Measurements from ENCODE around the gene KDM2A. TPM values are rescaled to one million over a fixed set of nuclear protein-coding genes. Genes with fewer than 3 reads are reported as not detected.
"Not testable (repeated sequence)": the region's sequence is repeated elsewhere in the genome, so short reads cannot be mapped to it uniquely, and the experiment has no call there.

The KDM2A gene
- total RNA-seq, 1 experiment from 2014 or later = 50.4 TPM

DNA sequence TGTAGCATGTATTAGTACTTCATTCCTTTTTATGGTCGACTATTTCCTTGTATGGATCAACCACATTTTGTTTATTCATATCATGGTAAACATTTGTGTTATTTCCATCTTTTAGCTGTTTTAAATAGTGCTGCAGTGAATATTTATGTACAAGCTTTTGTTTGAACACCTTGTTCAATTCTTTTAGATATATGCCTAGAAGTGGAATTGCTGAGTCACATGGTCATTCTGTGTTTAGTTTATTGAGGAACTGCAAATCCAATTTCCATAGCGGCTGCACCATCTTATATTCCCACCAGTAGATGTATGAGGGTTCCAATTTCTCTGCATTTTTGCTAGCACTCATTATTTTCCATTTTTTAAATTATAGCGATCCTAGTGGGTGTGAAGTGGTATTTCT is 85.8 kb downstream of the KDM2A start:
- TF ChIP-seq POLR2A (IDR thresholded peaks at IDR 0.05; ENCODE audit: borderline replicate concordance, extremely low read depth, insufficient read depth, insufficient read length) = no peak
- TF ChIP-seq RAD21 (IDR thresholded peaks at IDR 0.05; ENCODE audit: low read depth) = no peak
- TF ChIP-seq, protein P1, sequence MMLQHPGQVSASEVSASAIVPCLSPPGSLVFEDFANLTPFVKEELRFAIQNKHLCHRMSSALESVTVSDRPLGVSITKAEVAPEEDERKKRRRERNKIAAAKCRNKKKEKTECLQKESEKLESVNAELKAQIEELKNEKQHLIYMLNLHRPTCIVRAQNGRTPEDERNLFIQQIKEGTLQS (IDR thresholded peaks at IDR 0.05) = no peak
- no peak for TF ChIP-seq ZNF274 (IDR thresholded peaks at IDR 0.05; ENCODE audit: low read depth, low read length)
- TF ChIP-seq FOSL1 (IDR thresholded peaks at IDR 0.05; ENCODE audit: low read depth) = no peak
- no peak for TF ChIP-seq JUND (IDR thresholded peaks at IDR 0.05)
- TF ChIP-seq SRF (IDR thresholded peaks at IDR 0.05; ENCODE audit: low read depth) = no peak
- TF ChIP-seq, protein P2, sequence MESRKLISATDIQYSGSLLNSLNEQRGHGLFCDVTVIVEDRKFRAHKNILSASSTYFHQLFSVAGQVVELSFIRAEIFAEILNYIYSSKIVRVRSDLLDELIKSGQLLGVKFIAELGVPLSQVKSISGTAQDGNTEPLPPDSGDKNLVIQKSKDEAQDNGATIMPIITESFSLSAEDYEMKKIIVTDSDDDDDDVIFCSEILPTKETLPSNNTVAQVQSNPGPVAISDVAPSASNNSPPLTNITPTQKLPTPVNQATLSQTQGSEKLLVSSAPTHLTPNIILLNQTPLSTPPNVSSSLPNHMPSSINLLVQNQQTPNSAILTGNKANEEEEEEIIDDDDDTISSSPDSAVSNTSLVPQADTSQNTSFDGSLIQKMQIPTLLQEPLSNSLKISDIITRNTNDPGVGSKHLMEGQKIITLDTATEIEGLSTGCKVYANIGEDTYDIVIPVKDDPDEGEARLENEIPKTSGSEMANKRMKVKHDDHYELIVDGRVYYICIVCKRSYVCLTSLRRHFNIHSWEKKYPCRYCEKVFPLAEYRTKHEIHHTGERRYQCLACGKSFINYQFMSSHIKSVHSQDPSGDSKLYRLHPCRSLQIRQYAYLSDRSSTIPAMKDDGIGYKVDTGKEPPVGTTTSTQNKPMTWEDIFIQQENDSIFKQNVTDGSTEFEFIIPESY (IDR thresholded peaks at IDR 0.05; ENCODE audit: extremely low read depth, insufficient replicate concordance, low read length) = no peak
- no peak for TF ChIP-seq EZH2phosphoT487 (IDR thresholded peaks at IDR 0.05; ENCODE audit: borderline replicate concordance)
- TF ChIP-seq, protein P3, sequence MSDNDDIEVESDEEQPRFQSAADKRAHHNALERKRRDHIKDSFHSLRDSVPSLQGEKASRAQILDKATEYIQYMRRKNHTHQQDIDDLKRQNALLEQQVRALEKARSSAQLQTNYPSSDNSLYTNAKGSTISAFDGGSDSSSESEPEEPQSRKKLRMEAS (IDR thresholded peaks at IDR 0.05) = no peak
- TF ChIP-seq ZFX (IDR thresholded peaks at IDR 0.05) = no peak
- TF ChIP-seq CEBPB (IDR thresholded peaks at IDR 0.05; ENCODE audit: low read depth) = no peak
- no peak for TF ChIP-seq YY1 (IDR thresholded peaks at IDR 0.05; ENCODE audit: extremely low read depth, insufficient replicate concordance, low read depth, low read length)
- no peak for TF ChIP-seq SIN3A (IDR thresholded peaks at IDR 0.05; ENCODE audit: low read depth)
- no peak for TF ChIP-seq SP1 (IDR thresholded peaks at IDR 0.05; ENCODE audit: low read depth)
- TF ChIP-seq, protein P4, sequence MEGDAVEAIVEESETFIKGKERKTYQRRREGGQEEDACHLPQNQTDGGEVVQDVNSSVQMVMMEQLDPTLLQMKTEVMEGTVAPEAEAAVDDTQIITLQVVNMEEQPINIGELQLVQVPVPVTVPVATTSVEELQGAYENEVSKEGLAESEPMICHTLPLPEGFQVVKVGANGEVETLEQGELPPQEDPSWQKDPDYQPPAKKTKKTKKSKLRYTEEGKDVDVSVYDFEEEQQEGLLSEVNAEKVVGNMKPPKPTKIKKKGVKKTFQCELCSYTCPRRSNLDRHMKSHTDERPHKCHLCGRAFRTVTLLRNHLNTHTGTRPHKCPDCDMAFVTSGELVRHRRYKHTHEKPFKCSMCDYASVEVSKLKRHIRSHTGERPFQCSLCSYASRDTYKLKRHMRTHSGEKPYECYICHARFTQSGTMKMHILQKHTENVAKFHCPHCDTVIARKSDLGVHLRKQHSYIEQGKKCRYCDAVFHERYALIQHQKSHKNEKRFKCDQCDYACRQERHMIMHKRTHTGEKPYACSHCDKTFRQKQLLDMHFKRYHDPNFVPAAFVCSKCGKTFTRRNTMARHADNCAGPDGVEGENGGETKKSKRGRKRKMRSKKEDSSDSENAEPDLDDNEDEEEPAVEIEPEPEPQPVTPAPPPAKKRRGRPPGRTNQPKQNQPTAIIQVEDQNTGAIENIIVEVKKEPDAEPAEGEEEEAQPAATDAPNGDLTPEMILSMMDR (IDR thresholded peaks at IDR 0.05 in 2 of 3, conservative IDR thresholded peaks at IDR 0.05 in 1 of 3; ENCODE audit: borderline replicate concordance in 1 of 3, insufficient read depth in 1 of 3, low read depth in 2 of 3, low read length in 2 of 3) = no peak
- TF ChIP-seq EZH2 (IDR thresholded peaks at IDR 0.05) = no peak
- TF ChIP-seq EGR1 (IDR thresholded peaks at IDR 0.05; ENCODE audit: low read depth) = no peak
- TF ChIP-seq ELF1 (IDR thresholded peaks at IDR 0.05; ENCODE audit: borderline replicate concordance, low read depth) = no peak
- Histone ChIP-seq H3K79me2 (ENCODE audit: insufficient read depth, low read length) (no peaks in the 10 kb centered on the region), H2AFZ (ENCODE audit: low read depth, low read length, poor library complexity, severe bottlenecking) (no peak overlapping the region), H3K9me3 (ENCODE audit: control insufficient read depth in 1 of 2, insufficient read depth in 1 of 2, low read depth in 1 of 2, low read length in 2 of 2) (no peaks in the 10 kb centered on the region), H3K9ac (ENCODE audit: low read length) (no peak overlapping the region), H3K4me2 (ENCODE audit: low read length) (no peak overlapping the region), H3K27ac (ENCODE audit: low read depth, low read length) (no peak overlapping the region), H3K9me2 (ENCODE audit: insufficient read depth) (no peaks in the 10 kb centered on the region), H3K36me3 (ENCODE audit: control insufficient read depth in 1 of 2, insufficient read depth in 2 of 2, low read length in 2 of 2) (peaks cover 0 to 7% of the 10 kb centered on the region in 2 experiments; a peak in 1 of 4 replicates), H3K27me3 (ENCODE audit: insufficient read depth, low read length) (no peaks in the 10 kb centered on the region), H4K20me1 (ENCODE audit: insufficient read depth) (no peaks in the 10 kb centered on the region), H3K4me1 (ENCODE audit: control insufficient read depth in 1 of 2, insufficient read depth in 2 of 2, low read length in 2 of 2) (no peaks in the 10 kb centered on the region), H3K4me3 (replicated peaks in 1 of 2; ENCODE audit: low read depth in 1 of 2, low read length in 2 of 2) (no peak overlapping the region)
- intact Hi-C loops (cut with micrococcal nuclease) = no loop called here
- POLR2A ChIA-PET = no interaction called here
- RAD21 ChIA-PET (ENCODE audit: low non-redundant PET in 1 of 2, low total read pairs in 2 of 2, uncharacterized antibody in 2 of 2, unreplicated experiment in 2 of 2) = no interaction called here
- CTCF ChIA-PET = no interaction called here
- ATAC-seq = no peak
- BruUV-seq (replicated peaks) = no TSS peak
- no peak for DNase-seq (ENCODE audit: low read depth, low spot score)

DNA sequence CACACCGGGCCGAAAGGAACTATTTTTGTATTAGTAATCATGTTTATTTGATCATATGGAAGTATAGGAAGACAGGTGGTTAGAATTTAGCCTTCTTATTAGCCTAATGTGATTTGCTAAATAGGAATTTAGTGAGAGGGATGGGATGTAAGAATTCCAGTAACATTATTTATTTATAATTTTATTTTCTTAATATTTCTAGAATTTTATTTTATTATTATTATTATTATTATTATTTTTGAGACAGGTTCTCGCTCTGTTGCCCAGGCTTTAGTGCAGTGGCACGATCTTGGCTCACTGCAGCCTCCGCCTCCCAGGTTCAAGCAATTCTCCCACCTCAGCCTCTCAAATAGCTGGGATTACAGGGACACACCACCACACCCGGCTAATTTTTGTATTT is 90.2 kb downstream of the KDM2A start:
- BruUV-seq (replicated peaks); H2AFZ ChIP-seq (ENCODE audit: low read depth, low read length, poor library complexity, severe bottlenecking); POLR2A ChIA-PET; H3K4me2 ChIP-seq (ENCODE audit: low read length); intact Hi-C loops (cut with micrococcal nuclease); H3K27ac ChIP-seq (ENCODE audit: low read depth, low read length); H3K4me1 ChIP-seq (ENCODE audit: control insufficient read depth in 1 of 2, insufficient read depth in 2 of 2, low read length in 2 of 2); H3K4me3 ChIP-seq (replicated peaks in 1 of 2; ENCODE audit: low read depth in 1 of 2, low read length in 2 of 2); H3K79me2 ChIP-seq (ENCODE audit: insufficient read depth, low read length); DNase-seq (ENCODE audit: low read depth, low spot score); H4K20me1 ChIP-seq (ENCODE audit: insufficient read depth); H3K27me3 ChIP-seq (ENCODE audit: insufficient read depth, low read length); RAD21 ChIA-PET (ENCODE audit: low non-redundant PET in 1 of 2, low total read pairs in 2 of 2, uncharacterized antibody in 2 of 2, unreplicated experiment in 2 of 2); H3K9me3 ChIP-seq (ENCODE audit: control insufficient read depth in 1 of 2, insufficient read depth in 1 of 2, low read depth in 1 of 2, low read length in 2 of 2); H3K36me3 ChIP-seq (ENCODE audit: control insufficient read depth in 1 of 2, insufficient read depth in 2 of 2, low read length in 2 of 2); H3K9me2 ChIP-seq (ENCODE audit: insufficient read depth); CTCF ChIA-PET; ATAC-seq; H3K9ac ChIP-seq (ENCODE audit: low read length): not testable (repeated sequence)

Data from HCT116 (cell line).